SK-N-SH treated with all-trans-retinoic acid at 6 μM for 48 hours (cell line): ENCODE results near the gene HIRA.

Experiments used
- ARNTL ChIP-seq: fragments of 450-650 bp; formaldehyde crosslinking; IDR thresholded peaks from 2 replicates; pipeline ENCODE4 v1.5.0; 2020; ENCODE audit warnings: low read depth, mild to moderate bottlenecking, moderate library complexity, borderline replicate concordance
- BACH2 ChIP-seq: fragments of 250-450 bp; sonication (Bioruptor Pico); IDR thresholded peaks from 2 replicates; pipeline ENCODE4 v1.9.0; 2021; ENCODE audit warnings: mild to moderate bottlenecking, borderline replicate concordance
- ISL1 ChIP-seq: fragments of 250-450 bp; sonication (Bioruptor Pico); IDR thresholded peaks from 2 replicates; pipeline ENCODE4 v2.1.2; 2022; ENCODE audit warnings: mild to moderate bottlenecking, moderate library complexity
- RARB ChIP-seq: fragments of 250-450 bp; sonication (Bioruptor Pico); IDR thresholded peaks from 2 replicates; pipeline ENCODE4 v1.8.0; 2021; ENCODE audit warnings: mild to moderate bottlenecking, moderate library complexity
- SNAI2 ChIP-seq: fragments of 250-450 bp; sonication (Bioruptor Pico); IDR thresholded peaks from 2 replicates; pipeline ENCODE4 v1.5.0; 2020; ENCODE audit warnings: mild to moderate bottlenecking, moderate library complexity
- ZC3H10 ChIP-seq: fragments of 250-450 bp; sonication (Bioruptor Pico); IDR thresholded peaks from 2 replicates; pipeline ENCODE4 v1.5.1; 2021; ENCODE audit warnings: mild to moderate bottlenecking, moderate library complexity
- ZFP3 ChIP-seq: fragments of 250-450 bp; sonication (Bioruptor Pico); IDR thresholded peaks from 2 replicates; pipeline ENCODE4 v1.5.0; 2020; ENCODE audit warnings: mild to moderate bottlenecking, moderate library complexity
- ZNF8 ChIP-seq: fragments of 450-650 bp; formaldehyde crosslinking; IDR thresholded peaks from 2 replicates; pipeline ENCODE4 v1.5.0; 2020; ENCODE audit warnings: mild to moderate bottlenecking, moderate library complexity
- TF ChIP-seq, protein P1 (sequence below): fragments of 250-450 bp; sonication (Bioruptor Pico); IDR thresholded peaks from 2 replicates; pipeline ENCODE4 v1.5.1; 2020; ENCODE audit warnings: low read depth, mild to moderate bottlenecking, moderate library complexity
- TF ChIP-seq, protein P2 (sequence below): fragments of 250-450 bp; sonication (Bioruptor Pico); IDR thresholded peaks from 2 replicates; pipeline ENCODE4 v1.8.0; 2020; ENCODE audit warnings: mild to moderate bottlenecking, moderate library complexity, borderline replicate concordance
- TF ChIP-seq, protein P3 (sequence below): fragments of 250-450 bp; sonication (Bioruptor Pico); IDR thresholded peaks from 2 replicates; pipeline ENCODE4 v1.5.1; 2021; ENCODE audit warnings: mild to moderate bottlenecking, moderate library complexity

DNA sequence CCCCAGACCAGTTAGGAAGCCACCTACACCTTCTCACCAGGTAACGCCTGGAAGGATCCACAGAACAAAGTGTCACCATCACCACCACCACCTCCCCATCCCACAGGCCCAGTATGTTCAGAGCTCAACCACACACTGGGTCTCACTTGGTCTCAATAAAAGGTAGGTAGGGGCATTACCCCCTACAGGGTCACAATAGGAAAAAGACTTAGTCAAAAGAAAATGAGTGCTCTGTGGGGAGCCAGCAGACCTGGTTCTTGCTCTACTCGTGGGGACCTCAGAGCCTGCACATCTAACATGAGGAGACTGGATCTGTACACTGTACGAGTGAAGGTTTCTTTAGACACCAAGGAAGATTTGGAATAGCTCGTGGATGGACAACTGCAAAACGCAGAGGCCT, 49.3 kb downstream of the HIRA start:
- no peak for TF ChIP-seq ARNTL (CRISPR knock-in tag)
- TF ChIP-seq, protein P1, sequence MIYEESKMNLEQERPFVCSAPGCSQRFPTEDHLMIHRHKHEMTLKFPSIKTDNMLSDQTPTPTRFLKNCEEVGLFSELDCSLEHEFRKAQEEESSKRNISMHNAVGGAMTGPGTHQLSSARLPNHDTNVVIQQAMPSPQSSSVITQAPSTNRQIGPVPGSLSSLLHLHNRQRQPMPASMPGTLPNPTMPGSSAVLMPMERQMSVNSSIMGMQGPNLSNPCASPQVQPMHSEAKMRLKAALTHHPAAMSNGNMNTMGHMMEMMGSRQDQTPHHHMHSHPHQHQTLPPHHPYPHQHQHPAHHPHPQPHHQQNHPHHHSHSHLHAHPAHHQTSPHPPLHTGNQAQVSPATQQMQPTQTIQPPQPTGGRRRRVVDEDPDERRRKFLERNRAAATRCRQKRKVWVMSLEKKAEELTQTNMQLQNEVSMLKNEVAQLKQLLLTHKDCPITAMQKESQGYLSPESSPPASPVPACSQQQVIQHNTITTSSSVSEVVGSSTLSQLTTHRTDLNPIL (CRISPR knock-in tag): no peak
- TF ChIP-seq, protein P2, sequence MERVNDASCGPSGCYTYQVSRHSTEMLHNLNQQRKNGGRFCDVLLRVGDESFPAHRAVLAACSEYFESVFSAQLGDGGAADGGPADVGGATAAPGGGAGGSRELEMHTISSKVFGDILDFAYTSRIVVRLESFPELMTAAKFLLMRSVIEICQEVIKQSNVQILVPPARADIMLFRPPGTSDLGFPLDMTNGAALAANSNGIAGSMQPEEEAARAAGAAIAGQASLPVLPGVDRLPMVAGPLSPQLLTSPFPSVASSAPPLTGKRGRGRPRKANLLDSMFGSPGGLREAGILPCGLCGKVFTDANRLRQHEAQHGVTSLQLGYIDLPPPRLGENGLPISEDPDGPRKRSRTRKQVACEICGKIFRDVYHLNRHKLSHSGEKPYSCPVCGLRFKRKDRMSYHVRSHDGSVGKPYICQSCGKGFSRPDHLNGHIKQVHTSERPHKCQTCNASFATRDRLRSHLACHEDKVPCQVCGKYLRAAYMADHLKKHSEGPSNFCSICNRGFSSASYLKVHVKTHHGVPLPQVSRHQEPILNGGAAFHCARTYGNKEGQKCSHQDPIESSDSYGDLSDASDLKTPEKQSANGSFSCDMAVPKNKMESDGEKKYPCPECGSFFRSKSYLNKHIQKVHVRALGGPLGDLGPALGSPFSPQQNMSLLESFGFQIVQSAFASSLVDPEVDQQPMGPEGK (CRISPR knock-in tag): no peak
- no peak for TF ChIP-seq BACH2 (CRISPR knock-in tag)
- TF ChIP-seq ZC3H10 (CRISPR knock-in tag): no peak
- no peak for TF ChIP-seq SNAI2 (CRISPR knock-in tag)
- no peak for TF ChIP-seq ZNF8 (CRISPR knock-in tag)
- TF ChIP-seq ZFP3 (CRISPR knock-in tag): no peak
- no peak for TF ChIP-seq ISL1
- TF ChIP-seq, protein P3, sequence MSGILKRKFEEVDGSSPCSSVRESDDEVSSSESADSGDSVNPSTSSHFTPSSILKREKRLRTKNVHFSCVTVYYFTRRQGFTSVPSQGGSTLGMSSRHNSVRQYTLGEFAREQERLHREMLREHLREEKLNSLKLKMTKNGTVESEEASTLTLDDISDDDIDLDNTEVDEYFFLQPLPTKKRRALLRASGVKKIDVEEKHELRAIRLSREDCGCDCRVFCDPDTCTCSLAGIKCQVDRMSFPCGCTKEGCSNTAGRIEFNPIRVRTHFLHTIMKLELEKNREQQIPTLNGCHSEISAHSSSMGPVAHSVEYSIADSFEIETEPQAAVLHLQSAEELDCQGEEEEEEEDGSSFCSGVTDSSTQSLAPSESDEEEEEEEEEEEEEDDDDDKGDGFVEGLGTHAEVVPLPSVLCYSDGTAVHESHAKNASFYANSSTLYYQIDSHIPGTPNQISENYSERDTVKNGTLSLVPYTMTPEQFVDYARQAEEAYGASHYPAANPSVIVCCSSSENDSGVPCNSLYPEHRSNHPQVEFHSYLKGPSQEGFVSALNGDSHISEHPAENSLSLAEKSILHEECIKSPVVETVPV (CRISPR knock-in tag): no peak
- TF ChIP-seq RARB (CRISPR knock-in tag): no peak
